Stimulated activated CD4-positive, alpha-beta T cell treated with anti-CD3 and anti-CD28 coated beads, Interleukin-4, amount 100 ng/mL, for 4 hours (primary cell): Measurements from ENCODE around the gene ITPR3.

Experiments
- DNase-seq, 2 experiments: peaks; one replicate each; pipeline ENCODE4 v3.0.0-alpha.2; 2020

The ITPR3 gene

DNA sequence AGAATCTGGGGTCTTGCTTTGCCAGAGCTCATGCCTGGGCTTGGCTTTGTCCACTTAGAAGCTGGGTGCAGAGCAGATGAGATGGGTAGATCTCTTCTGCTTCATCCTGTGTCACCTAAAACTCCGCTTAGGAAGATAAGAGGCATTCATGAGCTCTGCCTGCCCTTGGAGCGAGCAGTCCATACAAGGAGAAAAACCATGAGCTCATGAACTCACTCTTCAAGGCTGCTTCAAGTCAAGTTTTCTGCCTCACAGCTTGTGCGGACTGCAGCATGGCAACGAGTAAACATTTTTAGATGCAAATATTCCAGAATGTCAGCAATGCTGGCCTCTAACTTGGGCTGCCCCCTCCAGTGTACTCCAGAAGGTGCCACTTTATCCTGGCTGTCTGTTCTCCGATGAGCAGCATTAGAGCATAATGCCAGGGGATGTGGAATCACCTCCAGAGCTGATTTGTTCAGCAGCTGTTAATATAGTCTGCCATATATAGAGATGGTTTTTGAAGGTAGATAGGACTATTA is 101.0 kb downstream of the ITPR3 start:
- no peak for DNase-seq

DNA sequence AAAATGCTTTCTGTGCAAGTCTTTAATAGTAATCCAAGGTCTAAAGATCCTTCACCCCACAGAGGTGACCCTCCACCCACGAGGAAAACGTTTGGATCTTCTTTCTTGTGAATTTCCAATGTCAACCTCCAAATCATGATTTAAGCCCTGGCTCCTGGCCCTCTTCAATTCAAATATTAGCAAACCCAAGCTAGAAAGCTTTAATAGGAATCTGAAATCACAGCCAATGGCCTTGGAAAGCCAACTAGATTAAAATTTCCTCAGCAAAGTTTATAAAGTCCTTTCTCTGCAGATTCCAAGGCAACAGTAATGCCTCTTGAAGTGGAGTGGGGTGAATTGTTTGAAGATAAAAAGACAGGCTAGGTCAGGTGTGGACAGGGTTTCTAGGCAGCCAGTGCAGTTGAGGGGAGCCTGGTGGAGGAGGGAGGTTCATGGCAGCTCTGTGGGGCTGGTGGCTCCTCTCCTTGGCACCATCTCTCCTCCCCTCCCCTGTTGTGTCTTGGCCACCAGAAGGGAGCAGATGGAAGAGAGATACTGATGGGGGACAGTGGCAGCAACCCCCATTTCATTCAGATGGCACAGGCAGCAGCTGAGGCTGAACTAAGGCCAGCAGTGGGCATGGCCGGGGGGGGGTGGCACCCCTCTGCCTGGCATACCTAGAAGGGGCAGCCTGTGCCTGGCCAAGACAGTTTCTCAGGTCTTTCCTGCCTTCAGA is 102.4 kb downstream of the ITPR3 start:
- DNase-seq = no peak

- DNase-seq = no peak
Measured at GRCh38 chr6:33724102-33725023, 103.2 kb downstream of the ITPR3 start.

- DNase-seq = no peak
Measured at GRCh38 chr6:33725222-33725621, 104.1 kb downstream of the ITPR3 start.

DNA sequence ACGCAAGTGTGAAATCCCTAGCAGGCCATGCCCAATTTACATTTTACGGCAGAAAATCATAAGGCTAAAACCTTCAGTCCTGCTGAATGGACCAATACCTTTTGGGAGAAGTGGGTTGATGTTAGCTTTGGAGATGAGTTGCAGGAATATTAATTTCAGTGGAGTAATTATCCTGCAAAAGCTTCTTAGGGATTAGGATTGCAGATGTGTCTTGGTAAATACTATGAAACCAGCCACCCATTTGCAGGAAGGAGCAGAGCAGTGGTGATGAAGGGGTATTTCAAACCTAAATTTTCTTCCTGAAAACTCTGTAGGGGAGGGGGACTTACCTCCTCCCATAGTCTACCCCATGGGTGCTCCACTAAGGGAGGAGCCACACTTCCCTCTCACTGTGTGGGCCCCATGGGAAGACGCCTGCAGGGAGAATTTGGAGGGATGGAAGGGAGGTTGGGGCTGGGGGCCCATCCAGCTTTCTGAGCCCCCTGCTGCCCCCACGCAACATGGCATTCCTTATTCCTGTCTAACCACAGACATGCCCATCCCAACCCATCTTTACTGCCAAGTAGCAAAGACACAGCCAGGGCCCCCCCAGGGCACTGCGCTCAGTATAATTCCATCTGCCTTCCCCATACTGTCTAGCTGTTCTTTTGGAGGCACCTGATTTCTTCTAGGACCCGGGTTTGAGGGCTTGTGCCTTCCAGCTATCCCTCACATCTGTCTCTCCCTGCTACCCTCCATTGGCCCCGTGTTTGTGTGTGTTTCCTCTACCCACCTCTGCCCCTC is 105.0 kb downstream of the ITPR3 start:
- no peak for DNase-seq

- DNase-seq = no peak
Measured at GRCh38 chr6:33726696-33727095, 105.6 kb downstream of the ITPR3 start.

DNA sequence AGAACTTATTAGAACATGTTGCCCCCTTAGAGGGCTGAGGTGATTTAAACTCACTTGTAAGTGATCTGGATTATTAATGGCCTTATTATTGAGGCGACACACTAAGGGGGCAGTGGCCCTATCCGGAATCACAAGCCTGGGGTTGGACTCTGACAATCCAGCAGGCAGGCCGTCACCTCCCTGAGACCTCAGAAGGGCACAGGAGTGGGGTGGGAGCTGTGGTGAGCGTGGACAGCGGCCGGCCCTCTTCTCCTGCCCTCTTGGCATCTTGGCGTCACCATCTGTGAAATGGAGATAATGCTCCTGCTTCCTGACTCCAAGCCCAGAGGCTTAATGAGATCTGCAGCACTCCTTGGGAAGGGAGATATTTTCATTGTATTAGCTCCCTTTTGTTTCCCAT is 106.0 kb downstream of the ITPR3 start:
- DNase-seq = no peak

DNA sequence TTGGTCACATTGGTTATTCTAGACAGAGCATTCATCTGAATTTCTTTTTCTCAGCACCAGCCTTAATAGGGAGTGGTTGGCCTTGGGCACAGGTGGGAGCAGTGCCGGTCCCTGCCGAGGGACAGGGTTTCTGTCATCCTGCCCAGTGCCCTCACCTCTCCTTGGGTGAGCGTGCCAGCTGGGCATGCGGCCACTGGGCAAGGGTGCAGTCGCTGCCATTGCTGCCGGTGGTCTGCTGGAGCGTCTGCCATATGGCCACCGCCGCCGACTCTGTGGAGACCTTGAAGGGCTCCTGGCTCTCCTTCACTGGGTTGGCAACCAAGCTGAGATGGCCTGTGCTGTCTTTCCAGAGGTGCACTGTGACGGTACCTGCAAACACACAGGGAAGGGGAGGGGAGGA is 106.8 kb downstream of the ITPR3 start:
- DNase-seq = no peak

DNA sequence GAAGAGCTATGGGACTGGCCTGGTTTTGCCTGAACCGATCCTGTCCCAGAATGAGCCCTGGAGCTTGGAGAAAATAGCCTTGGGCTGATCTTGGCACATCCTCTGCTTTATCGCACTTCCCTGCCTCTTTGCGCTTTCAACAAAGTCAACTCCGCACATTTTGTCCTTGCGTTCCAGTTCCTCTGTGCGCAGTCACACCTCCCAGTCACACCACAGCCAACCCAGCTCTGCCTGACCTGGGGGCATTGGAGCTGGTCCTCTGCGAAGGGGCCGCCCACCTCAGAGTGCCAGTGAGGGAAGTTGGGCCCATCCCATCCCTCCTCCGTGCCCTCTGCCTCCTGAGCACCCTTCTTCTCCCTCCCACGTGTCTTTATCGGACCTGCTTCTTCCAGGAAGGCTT is 107.3 kb downstream of the ITPR3 start:
- no peak for DNase-seq

GRCh38 chr6:33729059-33729458 is 107.9 kb downstream of the ITPR3 start:
- no peak for DNase-seq

- DNase-seq = no peak
Measured at GRCh38 chr6:33730611-33731010, 109.5 kb downstream of the ITPR3 start.

- DNase-seq = no peak
Measured at GRCh38 chr6:33731035-33731434, 109.9 kb downstream of the ITPR3 start.

DNA sequence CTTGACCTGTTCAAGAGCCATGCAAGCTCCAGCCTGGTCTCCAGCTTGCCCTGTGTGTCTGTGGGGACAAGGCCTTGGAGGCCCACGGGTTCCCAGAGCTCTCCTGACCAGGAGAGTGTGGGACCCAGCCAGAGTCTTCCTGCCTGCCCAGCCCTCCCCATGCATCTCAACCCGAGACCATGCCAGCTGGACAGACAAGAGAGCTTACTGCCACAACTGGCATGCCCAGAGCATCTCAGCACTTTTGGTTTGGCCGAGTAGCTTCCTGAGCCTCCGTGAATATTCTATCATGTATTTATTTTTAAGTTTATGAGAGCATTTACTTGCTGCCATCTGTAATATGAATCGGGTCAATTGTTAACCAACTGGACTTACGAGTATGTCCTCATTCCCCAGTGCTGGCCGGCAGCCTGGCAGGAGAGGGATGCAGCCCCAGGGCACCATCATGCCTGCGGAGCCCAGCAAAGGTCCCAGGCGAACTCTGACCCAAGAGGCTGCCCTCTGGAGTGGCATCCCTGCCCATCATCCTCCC is 110.7 kb downstream of the ITPR3 start:
- no peak for DNase-seq

- DNase-seq = no peak
Measured at GRCh38 chr6:33732385-33732784, 111.3 kb downstream of the ITPR3 start.

- DNase-seq = no peak
Measured at GRCh38 chr6:33732817-33733708, 111.9 kb downstream of the ITPR3 start.

DNA sequence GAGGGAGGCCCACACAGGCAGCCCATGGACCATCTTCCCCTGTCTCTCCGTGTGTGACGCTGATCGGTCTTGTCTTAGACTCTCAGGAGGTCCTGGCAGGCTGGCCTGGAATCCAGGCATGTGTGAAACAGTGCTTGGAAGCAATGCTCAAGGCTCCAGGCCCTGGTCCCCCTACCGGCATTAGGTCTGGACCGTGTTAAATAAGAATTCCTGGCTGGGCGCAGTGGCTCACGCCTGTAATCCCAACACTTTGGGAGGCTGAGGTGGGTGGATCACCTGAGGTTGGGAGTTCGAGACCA is 112.5 kb downstream of the ITPR3 start:
- no peak for DNase-seq

GRCh38 chr6:33735216-33735615 is 114.1 kb downstream of the ITPR3 start:
- DNase-seq = no peak

GRCh38 chr6:33737267-33738026 is 116.3 kb downstream of the ITPR3 start:
- no peak for DNase-seq

DNA sequence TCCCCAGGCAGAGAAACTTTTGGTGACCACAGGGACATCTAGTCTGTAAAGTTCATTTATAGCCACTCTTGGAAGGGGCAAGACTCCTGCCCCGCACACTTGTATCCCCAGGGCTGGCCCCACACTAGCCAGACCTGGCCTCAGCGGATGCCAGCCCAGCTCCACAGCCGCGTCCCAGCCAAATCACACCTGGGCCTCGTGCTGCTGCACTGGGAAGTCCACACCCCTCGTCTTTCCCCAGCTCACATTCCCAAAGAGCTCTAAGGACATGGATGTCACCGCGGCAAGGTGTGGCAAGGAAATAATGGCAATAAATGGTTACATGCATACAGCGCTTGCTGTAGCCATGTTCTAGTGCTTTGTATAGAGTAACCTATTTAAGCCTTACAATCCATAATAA is 117.0 kb downstream of the ITPR3 start:
- DNase-seq = no peak

DNA sequence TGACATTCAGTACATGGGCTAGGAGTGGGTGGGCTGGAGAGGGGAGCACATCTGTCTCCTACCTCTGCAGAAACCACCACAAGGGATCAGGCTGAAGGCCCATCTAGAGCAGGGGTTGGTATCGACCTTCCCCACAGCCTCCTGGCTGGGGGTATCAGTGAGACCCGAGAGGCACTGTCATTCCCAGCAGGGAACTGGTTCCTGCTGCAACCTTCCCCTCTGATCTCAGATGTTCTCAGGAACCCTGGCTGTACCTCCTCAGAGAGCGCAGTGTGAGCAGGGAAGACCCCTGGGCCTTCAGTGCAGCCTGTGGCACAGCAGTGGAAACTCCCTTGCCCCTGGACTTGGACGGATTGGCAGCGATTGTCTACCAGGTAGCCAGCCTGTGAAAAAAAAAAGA is 117.8 kb downstream of the ITPR3 start:
- no peak for DNase-seq

DNA sequence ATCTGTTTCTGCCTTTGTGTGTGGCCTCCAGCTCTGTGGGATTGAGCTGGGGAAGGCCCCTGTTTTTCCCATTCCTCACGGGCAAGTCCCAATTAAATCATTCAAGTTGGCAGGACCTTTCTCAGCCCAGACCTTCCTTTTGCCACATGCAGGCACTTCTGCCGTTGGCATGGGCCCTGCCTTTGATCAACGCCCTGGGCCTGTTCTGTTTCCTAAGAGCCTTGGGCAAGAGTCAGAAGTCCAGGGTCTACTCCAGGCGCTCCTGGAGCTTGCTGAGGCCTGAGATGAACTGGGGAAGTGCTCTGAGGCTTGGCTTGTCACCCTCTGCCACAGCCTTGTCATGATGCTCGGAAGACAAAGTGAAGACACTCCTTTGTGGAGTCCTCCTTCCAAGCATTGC is 118.4 kb downstream of the ITPR3 start:
- DNase-seq = no peak
